RWPE1 (cell line): ENCODE measurements around the gene LTN1.
A peak's percentile ranks its signal among the peaks of the same experiment; 100 is the strongest.
"Not testable (repeated sequence)": the region's sequence is repeated elsewhere in the genome, so short reads cannot be mapped to it uniquely, and the experiment has no call there.

Source experiments
- CTCF ChIA-PET: fragments of 350-600 bp; sonication (Branson Sonifier 250); formaldehyde crosslinking; extraction: SDS; loops from one replicate; lab custom pipeline; 2021; lab: Yijun Ruan, JAX
- POLR2A ChIA-PET: fragments of 400-600 bp; formaldehyde crosslinking; extraction: SDS; loops from one replicate; lab custom pipeline; 2020; ENCODE audit warnings: antibody characterized with exemption; ENCODE audit not compliant: low non-redundant PET; lab: Yijun Ruan, JAX
- DNase-seq: peaks from one replicate; pipeline ENCODE4 v3.0.0; 2012; ENCODE audit warnings: low spot score
- H3K27ac ChIP-seq: fragments of 450-650 bp; 2 replicates; pipeline ENCODE4 v1.5.1; 2017
- CTCF ChIP-seq: fragments of 450-650 bp; conservative IDR thresholded peaks from 2 replicates; pipeline ENCODE4 v1.5.1; 2017; ENCODE audit warnings: low read depth, mild to moderate bottlenecking

LTN1 gene

DNA sequence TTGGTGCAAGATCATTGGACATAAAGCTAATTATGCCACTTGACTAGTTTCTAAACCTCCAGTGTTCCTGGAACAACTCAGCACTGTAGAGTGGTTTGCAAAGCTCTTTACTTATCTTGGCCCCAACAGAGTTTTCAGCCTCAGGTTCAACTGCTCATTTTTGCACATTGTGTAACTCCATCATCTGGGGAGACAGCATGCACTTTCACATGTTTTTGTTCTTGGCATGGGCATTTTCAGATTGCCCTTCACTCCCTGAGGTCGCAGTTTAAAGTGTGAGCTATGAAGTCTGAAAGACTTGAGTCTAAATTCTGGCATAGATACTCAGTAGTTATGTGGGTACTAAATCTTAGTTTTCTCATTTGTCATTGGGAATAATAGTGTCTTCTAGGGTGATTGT, 36.8 kb upstream of the LTN1 start:
- DNase-seq = no peak
- CTCF ChIA-PET = interaction anchor here (0.6 kb wide), 1 partner anchor 90 kb away, joined by 4 read pairs; no protein-coding TSS in a partner anchor
- no peak overlapping the region for H3K27ac ChIP-seq
- POLR2A ChIA-PET = no interaction called here
- no peak for TF ChIP-seq CTCF

DNA sequence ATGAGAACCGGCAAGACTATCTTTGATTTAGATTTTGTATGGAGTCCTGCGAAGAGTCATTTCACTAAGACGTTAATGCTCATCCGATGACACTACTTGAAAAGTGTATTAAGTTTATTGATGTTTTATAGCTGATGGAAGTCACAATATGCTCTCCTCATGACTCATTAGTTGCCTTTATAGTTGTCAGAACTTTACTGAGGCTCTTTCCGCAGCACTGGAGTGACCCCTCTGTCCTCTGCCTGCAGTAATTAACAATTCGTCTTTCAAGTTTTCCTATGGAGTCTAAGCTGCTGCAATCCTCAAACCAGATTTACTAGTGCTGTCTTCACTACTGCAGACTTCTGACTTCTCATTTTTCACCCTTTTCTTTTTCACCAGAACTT, 32.6 kb upstream of the LTN1 start:
- DNase-seq = peak; percentile 17
- CTCF ChIA-PET = no interaction called here
- H3K27ac ChIP-seq = peak overlapping the region; percentile 91
- POLR2A ChIA-PET = interaction anchor here (2.1 kb wide), 1 partner anchor 23 kb away, joined by 7 read pairs; no protein-coding TSS in a partner anchor
- TF ChIP-seq CTCF = no peak

GRCh38 chr21:29024474-29025327, 32.0 kb upstream of the LTN1 start, which contains the start of gene USP16:
USP16 (plus strand) TSS chr21:29024668; CDS start chr21:29027914, 3,246 bp downstream.
- H3K27ac ChIP-seq = peak within 1 kb of the TSS; percentile 91
- no peak for TF ChIP-seq CTCF
- CTCF ChIA-PET = no interaction called here
- peak; percentile 99 for DNase-seq
- POLR2A ChIA-PET = interaction anchor here (1.0 to 2.1 kb wide), 2 partner anchors 22 to 32 kb away, joined by 4 to 7 read pairs; partner anchors contain the start of gene LTN1

DNA sequence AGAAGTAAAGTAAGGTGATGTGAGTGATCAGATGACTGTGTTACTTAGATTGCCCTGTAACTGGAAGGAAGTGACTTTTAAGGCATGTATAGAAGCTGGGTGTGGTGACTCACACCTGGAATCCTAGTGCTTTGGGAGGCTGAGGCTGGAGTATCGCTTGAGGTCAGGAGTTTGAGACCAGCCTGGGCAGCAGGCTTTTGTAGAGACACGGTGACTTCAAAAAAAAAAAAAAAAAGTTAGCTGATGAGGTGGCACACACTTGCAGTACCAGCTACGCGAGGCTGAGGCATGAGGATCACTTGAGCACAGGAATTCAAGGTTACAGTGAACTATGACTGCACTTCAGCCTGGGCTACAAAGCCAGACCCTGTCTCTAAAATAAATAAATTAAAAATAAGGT, 29.5 kb upstream of the LTN1 start:
- no peak for TF ChIP-seq CTCF
- ChIA-PET CTCF (no interaction called here), POLR2A (no interaction called here)
- peak overlapping the region; percentile 16; the same call in 1 of the 2 replicates for H3K27ac ChIP-seq
- DNase-seq = no peak

DNA sequence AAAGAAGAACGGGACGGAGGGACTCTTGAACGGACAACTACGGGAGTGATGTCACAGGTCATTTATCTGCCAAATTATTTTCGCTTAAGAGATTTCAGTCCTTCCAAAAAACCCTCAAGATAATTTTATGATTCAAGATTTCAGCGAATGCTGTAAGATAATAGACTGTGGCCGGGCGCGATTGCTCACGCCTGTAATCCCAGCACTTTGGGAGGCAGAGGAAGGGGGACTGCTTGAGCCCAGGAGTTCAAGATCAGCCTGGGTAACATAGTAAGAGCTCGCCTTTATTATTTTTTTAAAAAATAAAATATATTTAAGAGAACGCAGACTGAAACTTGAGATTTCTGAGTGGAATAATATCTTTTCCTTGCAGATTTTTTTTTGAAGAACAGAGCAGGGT, 25.9 kb upstream of the LTN1 start:
- H3K27ac ChIP-seq = peak overlapping the region; percentile 79
- ChIA-PET CTCF (interaction anchor here (0.6 kb wide), 2 partner anchors 13 to 340 kb away, joined by 3 to 6 read pairs; no protein-coding TSS in a partner anchor), POLR2A (interaction anchor here (1.3 to 1.5 kb wide), 2 partner anchors 13 to 16 kb away, joined by 3 to 8 read pairs; no protein-coding TSS in a partner anchor)
- TF ChIP-seq CTCF = no peak
- no peak for DNase-seq

DNA sequence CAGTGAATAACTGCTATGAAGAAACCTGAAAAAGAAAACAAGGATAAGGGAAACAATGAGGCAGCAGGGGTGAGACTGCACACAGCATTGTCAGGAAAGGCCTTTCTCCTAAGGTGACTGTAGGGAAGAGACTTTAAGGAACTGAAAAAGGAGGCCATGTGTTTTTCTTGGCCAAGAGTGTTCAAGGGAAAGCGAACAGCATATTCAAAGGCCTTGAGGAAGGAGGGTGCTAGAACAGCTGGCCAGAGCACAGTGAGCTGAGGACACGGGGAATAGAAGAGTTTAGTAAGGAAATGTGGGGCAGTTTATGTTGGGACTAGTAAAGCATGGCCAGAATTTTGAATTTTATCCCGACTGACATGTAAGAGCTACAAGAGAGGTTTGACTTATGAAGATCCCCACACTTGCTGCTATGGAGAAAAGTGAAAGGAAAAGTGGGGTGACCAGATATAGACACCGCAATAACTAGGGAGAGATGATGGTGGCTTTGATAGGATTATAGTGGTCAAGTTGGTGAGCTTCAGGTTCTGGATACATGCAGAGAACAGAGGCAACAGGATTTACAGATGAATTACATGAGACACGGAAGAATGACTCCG, 25.1 kb upstream of the LTN1 start:
- TF ChIP-seq CTCF = no peak
- ChIA-PET CTCF (interaction anchor here (0.6 to 0.9 kb wide), 3 partner anchors 12 to 1027 kb away, joined by 4 to 5 read pairs (median 4); partner anchors contain the start of gene CCT8), POLR2A (interaction anchor here (1.5 kb wide), 1 partner anchor 15 kb away, joined by 8 read pairs; no protein-coding TSS in a partner anchor)
- DNase-seq = no peak
- H3K27ac ChIP-seq = no peak overlapping the region

GRCh38 chr21:29011236-29011635, 18.6 kb upstream of the LTN1 start:
- H3K27ac ChIP-seq, POLR2A ChIA-PET, CTCF ChIA-PET, DNase-seq: not testable (repeated sequence)
